Mucosa of rectum (tissue), 2 donors: ENCODE results near the gene CERT1.
"Not testable (repeated sequence)": the region's sequence is repeated elsewhere in the genome, so short reads cannot be mapped to it uniquely, and the experiment has no call there.

ENCODE experiments used
- H3K27ac ChIP-seq, 2 donors: one replicate each; pipeline ENCODE4 v1.7.0; 2013; ENCODE audit warnings: inconsistent platforms in 2 of 2, low read depth in 2 of 2, low read length in 2 of 2
- H3K27me3 ChIP-seq, 2 donors: one replicate each; pipeline ENCODE4 v1.7.0; 2013; ENCODE audit warnings: low read length in 2 of 2; ENCODE audit not compliant: control insufficient read depth in 2 of 2, insufficient read depth in 2 of 2
- H3K36me3 ChIP-seq, 2 donors: one replicate each; pipeline ENCODE4 v1.7.0; 2013; ENCODE audit warnings: low read length in 2 of 2; ENCODE audit not compliant: control insufficient read depth in 2 of 2, insufficient read depth in 2 of 2
- H3K4me1 ChIP-seq, 2 donors: one replicate each; pipeline ENCODE4 v1.7.0; 2013; ENCODE audit warnings: low read length in 2 of 2, mild to moderate bottlenecking in 1 of 2; ENCODE audit not compliant: control insufficient read depth in 2 of 2, insufficient read depth in 2 of 2
- H3K4me3 ChIP-seq, 2 donors: one replicate each; pipeline ENCODE4 v1.7.0; 2013; ENCODE audit warnings: low read length in 2 of 2
- H3K9ac ChIP-seq, 2 donors: one replicate each; pipeline ENCODE4 v1.7.0; 2013; ENCODE audit warnings: low read length in 2 of 2, low read depth in 1 of 2, mild to moderate bottlenecking in 1 of 2
- H3K9me3 ChIP-seq, 2 donors: one replicate each; pipeline ENCODE4 v1.7.0; 2013; ENCODE audit warnings: low read length in 2 of 2; ENCODE audit not compliant: control insufficient read depth in 2 of 2
- donor health status: healthy.
- donor health status: Normal muscosa, but diverticular disease.

The CERT1 gene

DNA sequence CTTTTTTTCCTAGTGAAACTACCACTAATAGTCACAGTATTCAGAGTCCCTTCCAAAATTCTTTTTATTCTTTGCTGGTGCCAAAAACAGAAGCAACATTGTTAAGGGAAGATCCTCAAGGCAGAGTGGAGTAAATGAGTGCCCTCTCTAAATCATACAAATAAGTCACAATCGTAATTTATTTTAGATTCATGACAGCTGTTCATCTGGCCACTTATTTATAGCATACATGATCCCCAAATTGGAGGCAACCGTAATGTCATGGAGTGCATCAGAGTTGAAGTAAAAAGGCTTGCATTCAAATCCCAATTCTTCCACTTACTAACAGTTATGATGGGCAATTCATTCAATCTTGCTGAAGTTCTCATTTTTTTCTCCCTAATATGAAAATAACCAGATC lies 33.7 kb upstream of the CERT1 start:
- no peaks in the 10 kb centered on the region for H3K9me3 ChIP-seq

DNA sequence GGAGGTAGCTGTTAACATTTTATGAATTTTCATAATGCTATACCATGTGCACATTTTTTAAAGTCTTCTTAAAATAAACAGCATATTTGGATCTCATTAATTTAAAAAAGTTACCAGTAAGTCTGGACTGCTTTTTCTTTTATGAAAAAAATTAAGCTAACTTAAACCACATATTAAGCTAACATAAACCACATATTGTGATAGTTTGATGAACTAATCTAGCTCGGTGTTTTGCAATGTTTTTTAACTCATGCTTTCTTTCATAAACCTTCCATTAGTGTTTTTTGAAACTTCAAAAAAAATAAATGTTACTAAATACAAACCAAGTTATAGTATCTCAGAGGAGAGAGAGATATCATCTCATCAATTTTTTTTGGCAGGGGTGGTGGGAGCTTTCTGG lies 26.8 kb upstream of the CERT1 start:
- H3K4me3 ChIP-seq: no peak overlapping the region
- no peak overlapping the region for H3K27ac ChIP-seq
- no peaks in the 10 kb centered on the region for H3K9me3 ChIP-seq
- no peaks in the 10 kb centered on the region for H3K4me1 ChIP-seq
- H3K27me3 ChIP-seq: no peaks in the 10 kb centered on the region
- H3K36me3 ChIP-seq: no peaks in the 10 kb centered on the region
- no peak overlapping the region for H3K9ac ChIP-seq

More for the DNA sequence above, 33.7 kb upstream of the CERT1 start:
- H3K4me1 ChIP-seq: no peaks in the 10 kb centered on the region
- H3K4me3 ChIP-seq: no peak overlapping the region
- no peak overlapping the region for H3K9ac ChIP-seq
- H3K36me3 ChIP-seq: no peaks in the 10 kb centered on the region
- H3K27me3 ChIP-seq: no peaks in the 10 kb centered on the region
- H3K27ac ChIP-seq: no peak overlapping the region

DNA sequence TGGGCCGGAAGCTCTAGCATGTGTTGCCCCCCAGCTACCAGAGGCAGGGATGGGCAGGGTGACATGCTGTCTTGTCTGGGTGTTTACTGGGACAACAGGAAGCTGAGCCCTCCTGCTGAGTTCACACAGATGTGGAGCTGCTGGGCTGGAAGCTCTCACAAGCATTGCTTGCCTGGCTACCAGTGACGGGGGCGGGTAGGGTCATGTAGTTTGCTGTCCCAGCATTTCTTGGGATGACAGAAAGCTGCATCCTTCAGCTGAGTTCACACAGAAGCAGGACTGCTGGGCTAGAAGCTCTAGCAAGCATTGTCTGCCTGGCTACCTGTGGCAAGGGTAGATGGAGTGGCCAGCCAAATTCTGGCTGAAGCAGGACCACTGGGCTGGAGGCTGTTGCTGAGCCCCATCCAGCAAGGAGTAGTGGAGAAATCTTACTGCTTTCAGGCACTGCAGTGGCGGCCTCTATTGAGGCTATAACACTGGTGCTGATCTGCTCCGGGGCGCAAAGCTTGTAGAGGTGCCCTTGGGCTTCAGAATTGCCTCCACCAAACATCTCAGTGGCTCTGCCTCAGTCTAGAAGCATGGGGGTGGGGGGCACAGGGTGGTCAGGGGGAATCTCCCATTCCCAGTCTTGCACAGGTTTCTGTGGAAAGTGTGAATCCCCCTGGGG lies 25.4 kb upstream of the CERT1 start:
- no peak overlapping the region for H3K27ac ChIP-seq
- H3K9ac ChIP-seq: no peak overlapping the region
- H3K4me1 ChIP-seq: no peaks in the 10 kb centered on the region
- no peaks in the 10 kb centered on the region for H3K9me3 ChIP-seq
- H3K27me3 ChIP-seq: no peaks in the 10 kb centered on the region
- no peak overlapping the region for H3K4me3 ChIP-seq
- H3K36me3 ChIP-seq: no peaks in the 10 kb centered on the region

DNA sequence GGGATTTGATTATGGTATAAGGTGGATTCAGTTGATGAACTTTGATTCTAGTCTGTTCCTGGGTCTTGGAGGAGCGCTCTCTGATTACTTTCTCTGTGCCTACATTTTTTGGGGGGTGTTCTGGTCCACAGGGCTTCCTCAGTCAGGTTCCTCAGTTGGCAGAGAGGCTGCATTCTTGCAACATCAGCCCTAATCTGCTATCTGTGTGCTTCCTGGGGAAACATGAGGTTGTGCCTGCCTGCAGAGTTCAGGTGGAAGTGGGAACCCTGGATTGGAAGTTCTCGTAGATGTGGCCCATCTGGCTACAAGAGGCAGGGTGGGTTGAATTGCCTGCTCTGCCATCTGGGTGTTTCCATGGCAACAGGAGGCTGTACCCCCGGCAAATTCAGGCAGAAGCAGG lies 24.7 kb upstream of the CERT1 start:
- H3K27ac ChIP-seq: no peak overlapping the region
- no peaks in the 10 kb centered on the region for H3K4me1 ChIP-seq
- no peak overlapping the region for H3K9ac ChIP-seq

DNA sequence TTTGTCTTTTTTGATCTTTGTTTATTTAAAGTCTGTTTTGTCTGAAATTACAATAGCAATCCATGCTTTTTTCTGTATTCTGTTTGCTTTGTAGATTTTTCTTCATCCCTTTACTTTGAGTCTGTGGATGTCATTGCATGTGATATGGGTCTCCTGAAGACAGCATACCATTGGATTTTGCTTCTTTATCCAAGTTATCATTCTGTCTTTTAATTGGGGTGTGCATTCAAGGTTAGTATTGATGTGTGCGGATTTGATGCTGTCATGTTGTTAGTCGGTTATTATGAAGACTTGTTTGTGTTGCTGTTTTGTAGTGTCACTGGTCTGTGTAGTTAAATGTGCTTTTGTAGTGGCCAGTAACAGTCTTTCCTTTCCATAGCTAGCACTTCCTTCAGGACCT lies 23.3 kb upstream of the CERT1 start:
- H3K4me3 ChIP-seq: no peak overlapping the region
- H3K36me3 ChIP-seq: no peaks in the 10 kb centered on the region
- H3K9me3 ChIP-seq: no peaks in the 10 kb centered on the region
- no peak overlapping the region for H3K9ac ChIP-seq
- no peaks in the 10 kb centered on the region for H3K4me1 ChIP-seq
- H3K27ac ChIP-seq: no peak overlapping the region
- no peaks in the 10 kb centered on the region for H3K27me3 ChIP-seq

More for the DNA sequence above, 24.7 kb upstream of the CERT1 start:
- Histone ChIP-seq H3K27me3 (no peaks in the 10 kb centered on the region), H3K9me3 (no peaks in the 10 kb centered on the region), H3K36me3 (no peaks in the 10 kb centered on the region), H3K4me3 (no peak overlapping the region)

DNA sequence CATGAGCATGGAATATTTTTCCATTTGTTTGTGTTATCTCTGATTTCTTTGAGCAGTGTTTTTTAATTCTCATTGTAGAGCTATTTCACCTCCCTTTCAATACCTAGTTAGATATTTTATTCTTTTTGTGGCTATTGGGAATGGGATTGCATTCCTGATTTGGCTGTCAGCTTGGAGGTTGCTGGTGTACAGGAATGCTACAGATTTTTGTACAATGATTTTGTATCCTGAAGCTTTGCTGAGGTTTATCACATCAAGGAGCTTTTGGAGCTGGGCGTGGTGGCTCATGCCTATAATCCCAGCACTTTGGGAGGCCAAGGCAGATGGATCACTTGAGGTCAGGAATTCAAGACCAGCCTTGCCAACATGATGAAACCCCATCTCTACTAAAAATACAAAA lies 22.3 kb upstream of the CERT1 start:
- H3K4me1 ChIP-seq, H3K27ac ChIP-seq, H3K4me3 ChIP-seq, H3K9ac ChIP-seq, H3K36me3 ChIP-seq, H3K27me3 ChIP-seq, H3K9me3 ChIP-seq: not testable (repeated sequence)

DNA sequence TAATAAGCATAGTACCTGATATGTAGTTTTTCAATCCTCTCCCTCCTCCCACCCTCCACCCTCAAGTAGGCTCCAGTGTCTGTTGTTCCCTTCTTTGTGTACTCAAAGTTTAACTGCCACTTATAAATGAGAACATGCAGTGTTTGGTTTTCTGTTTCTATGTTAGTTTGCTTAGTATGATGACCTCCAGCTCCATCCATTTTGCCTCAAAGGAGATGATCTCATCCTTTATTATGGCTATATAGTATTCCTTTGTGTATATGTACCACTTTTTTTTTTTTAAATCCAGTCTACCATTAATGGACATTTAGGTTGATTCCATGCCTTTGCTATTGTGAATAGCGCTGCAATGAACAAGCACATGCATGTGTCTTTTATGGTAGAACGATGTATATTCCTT lies 20.8 kb upstream of the CERT1 start:
- H3K4me1 ChIP-seq: no peaks in the 10 kb centered on the region
- no peak overlapping the region for H3K9ac ChIP-seq

DNA sequence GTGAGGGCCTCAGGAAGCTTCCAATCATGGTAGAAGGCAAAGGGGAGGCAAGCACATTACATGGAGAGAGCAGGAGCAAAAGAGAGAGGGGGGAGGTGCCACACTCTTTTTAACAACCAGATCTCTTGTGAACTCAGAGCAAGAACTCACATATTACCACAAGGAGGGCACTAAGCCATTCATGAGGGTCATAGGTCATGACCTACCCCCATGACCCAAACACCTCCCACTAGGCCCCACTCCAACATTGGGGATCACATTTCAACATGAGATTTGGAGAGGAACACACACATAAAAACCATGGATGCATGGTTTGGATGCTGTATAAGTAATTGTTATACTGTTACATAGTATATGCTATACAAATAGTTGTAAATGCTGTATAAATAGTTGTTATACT lies 17.8 kb upstream of the CERT1 start:
- no peaks in the 10 kb centered on the region for H3K36me3 ChIP-seq
- H3K9ac ChIP-seq: no peak overlapping the region
- H3K4me3 ChIP-seq: no peak overlapping the region
- no peak overlapping the region for H3K27ac ChIP-seq
- no peaks in the 10 kb centered on the region for H3K4me1 ChIP-seq
- H3K27me3 ChIP-seq: no peaks in the 10 kb centered on the region
- H3K9me3 ChIP-seq: no peaks in the 10 kb centered on the region

More for the DNA sequence above, 20.8 kb upstream of the CERT1 start:
- Histone ChIP-seq H3K27me3 (no peaks in the 10 kb centered on the region), H3K9me3 (no peaks in the 10 kb centered on the region), H3K27ac (no peak overlapping the region), H3K36me3 (no peaks in the 10 kb centered on the region), H3K4me3 (no peak overlapping the region)

DNA sequence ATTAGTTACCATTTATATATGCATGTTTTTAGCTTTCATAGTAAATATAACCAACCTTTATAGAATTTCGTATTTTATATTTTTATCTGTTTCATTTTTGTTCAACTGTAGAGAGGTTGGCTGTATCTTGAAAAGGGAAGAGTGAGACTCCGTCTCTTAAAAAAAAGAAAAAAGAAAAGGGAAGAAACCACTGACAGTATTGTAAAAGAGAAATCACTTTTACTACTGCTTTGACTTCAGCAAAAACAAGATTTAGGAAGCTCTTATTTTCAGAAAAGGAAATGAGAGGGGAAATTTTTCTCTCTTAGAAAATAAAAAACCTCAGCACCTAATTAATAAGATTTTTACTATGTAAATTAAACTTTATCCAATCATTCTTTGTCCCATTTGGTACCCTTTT lies 14.6 kb upstream of the CERT1 start:
- no peak overlapping the region for H3K4me3 ChIP-seq
- H3K4me1 ChIP-seq: no peaks in the 10 kb centered on the region
- H3K9ac ChIP-seq: no peak overlapping the region
- H3K36me3 ChIP-seq: no peaks in the 10 kb centered on the region
- no peaks in the 10 kb centered on the region for H3K27me3 ChIP-seq
- H3K9me3 ChIP-seq: no peaks in the 10 kb centered on the region
- H3K27ac ChIP-seq: no peak overlapping the region

DNA sequence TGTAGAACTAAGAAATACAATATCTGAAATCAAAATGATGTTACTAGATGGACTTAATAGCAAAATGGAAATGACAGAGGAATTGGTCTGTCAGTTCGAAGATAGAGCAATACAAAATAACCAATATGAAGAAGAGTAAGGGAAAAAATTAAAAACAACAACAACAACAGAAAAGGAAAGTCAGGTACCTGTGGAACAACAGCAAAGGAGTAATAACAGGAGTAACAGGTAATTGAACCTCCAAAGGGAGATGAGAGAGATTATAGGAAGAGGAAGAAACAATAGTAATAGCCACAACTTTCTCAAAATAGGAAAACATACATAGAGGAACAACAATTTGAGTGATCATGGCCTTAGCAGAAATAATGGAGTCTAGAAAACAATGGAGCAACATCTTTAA lies 13.9 kb upstream of the CERT1 start:
- no peaks in the 10 kb centered on the region for H3K9me3 ChIP-seq
- H3K4me1 ChIP-seq: no peaks in the 10 kb centered on the region
- H3K27ac ChIP-seq: no peak overlapping the region
- no peak overlapping the region for H3K9ac ChIP-seq
- H3K4me3 ChIP-seq: no peak overlapping the region
- no peaks in the 10 kb centered on the region for H3K36me3 ChIP-seq
- no peaks in the 10 kb centered on the region for H3K27me3 ChIP-seq

DNA sequence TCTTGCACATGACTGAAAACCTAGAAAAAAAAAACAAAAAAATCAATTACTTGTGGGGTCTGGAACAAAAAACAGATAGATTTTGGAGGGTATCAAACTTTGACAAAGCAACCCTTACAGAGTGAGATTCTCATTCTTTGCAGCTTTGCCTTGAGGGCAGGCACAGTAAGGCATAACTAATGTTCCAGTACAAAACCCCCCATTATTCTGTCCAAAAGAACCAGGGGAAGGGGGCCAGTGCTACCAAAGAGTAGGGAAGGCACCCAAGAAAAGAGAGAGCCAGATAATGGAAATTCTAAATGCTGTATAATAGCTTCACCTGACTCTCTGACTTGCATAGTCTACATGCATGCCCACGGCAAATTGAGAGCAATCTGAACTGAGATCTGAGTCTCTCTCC lies 13.2 kb upstream of the CERT1 start:
- no peak overlapping the region for H3K4me3 ChIP-seq
- H3K9me3 ChIP-seq: no peaks in the 10 kb centered on the region
- H3K27me3 ChIP-seq: no peaks in the 10 kb centered on the region
- H3K36me3 ChIP-seq: no peaks in the 10 kb centered on the region
- H3K27ac ChIP-seq: no peak overlapping the region
- no peaks in the 10 kb centered on the region for H3K4me1 ChIP-seq
- H3K9ac ChIP-seq: no peak overlapping the region
